ENCODE results near the gene TSPAN17.

The TSPAN17 gene

GRCh38 chr5:176642675-176643490 is 4.4 kb upstream of the TSPAN17 start:
- DNase-seq (ENCODE audit: low read depth) = no peak

DNA sequence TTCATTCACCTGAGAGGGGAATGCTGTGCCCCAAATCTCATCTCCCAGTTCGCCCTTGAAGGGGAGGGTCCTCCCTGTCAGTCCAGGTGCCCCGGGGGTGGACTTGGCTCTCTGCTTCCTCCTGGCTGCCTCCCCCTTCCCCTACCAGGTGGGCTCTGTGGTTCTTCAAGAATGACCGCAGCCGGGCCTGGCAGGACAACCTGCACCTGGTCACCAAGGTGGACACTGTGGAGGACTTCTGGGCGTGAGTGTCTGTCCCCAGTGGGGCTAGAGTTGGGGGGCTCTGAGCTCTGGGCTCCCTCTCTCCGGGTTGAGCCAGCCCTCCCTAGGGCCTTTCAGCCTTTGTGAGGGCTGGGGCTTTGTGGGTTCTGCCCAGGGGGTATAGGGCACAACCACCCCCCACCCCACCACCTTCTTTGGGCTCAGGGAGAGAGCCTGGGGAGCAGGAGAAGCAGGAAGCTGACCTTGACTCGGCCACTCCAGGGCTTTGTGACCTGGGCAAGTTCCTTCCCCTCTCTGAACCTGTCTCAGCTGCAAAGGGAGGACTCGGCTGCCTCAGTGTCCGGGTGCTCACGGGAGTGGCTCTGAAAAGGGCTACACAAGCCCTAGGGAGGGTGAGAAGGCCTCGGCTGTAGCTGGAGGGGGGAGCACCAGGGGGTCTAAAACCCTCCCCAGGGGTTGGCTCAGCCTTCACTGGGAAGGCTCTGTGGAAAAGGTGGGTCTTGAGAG is 3.6 kb upstream of the TSPAN17 start:
- no peak for DNase-seq (ENCODE audit: low read depth)

- DNase-seq (ENCODE audit: low read depth) = no peak
Measured at GRCh38 chr5:176644294-176644693, 3.0 kb upstream of the TSPAN17 start.

GRCh38 chr5:176644878-176645670 is 2.2 kb upstream of the TSPAN17 start:
- DNase-seq (ENCODE audit: low read depth) = no peak

DNA sequence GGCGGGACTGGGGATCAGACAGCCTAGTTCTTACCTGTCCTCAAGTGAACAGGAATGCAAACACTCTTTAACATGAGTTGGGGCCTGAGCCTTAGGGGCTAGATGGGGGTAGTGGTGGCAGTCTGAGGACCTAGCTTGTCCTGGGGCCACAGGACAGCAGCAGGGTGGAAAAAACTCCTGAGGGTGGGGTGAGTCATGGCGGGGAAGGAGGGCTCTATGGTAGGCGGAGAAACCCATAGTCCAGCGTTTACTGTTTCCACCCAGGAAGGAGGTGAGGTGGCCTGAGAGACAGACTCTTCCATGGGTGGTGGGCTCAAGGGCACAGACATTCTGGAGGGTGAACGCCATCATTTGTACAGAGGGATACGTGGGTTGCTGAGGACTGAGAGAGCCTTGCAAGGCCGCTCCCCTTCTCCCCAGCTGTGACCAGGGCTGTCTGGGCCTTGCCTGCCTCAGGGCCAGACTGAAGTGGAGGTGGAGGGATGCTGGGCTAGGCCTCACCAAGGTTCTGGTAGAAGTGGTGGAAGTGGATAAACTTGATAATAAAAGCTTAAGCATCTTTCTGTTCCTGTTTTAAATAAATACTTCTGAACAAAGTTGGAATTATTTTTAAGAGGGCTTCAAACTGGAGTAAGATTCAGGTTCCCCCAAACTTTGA is 1.1 kb upstream of the TSPAN17 start:
- no peak for DNase-seq (ENCODE audit: low read depth)

GRCh38 chr5:176646707-176647029 is 616 bp upstream of the TSPAN17 start:
- no peak for DNase-seq (ENCODE audit: low read depth)

DNA sequence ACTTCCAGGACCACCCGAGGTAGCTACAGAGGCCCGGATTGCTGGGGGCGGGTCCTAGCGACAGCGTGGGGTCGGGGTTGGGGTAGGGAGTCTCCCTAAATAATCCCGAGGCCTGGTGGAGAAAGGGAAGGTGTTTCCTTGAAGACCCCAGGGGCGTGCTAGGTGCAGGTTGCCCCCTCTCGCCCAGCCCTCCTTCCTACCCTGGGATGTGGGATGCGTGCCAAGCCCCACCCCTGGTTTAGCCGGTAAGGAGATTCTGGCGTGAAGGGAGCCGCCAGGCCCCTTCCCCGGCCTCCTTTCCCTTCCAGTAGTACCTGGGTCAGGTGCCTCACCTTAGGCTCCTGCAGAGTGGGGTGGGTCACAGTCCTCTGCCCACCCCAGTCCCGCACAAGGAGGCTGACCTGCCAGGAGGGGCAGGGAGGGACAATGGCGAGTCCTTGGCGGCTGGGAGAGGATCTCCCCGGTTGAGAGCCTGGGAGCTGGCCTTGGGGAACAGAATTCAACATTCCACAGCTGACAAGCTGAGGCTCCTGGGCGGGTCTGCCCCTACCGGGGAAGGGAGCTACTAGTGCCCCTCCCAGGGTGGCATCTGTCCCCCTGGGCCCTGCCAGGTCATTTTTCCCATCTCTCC is 674 bp downstream of the TSPAN17 start:
- no peak for DNase-seq (ENCODE audit: low read depth)

DNA sequence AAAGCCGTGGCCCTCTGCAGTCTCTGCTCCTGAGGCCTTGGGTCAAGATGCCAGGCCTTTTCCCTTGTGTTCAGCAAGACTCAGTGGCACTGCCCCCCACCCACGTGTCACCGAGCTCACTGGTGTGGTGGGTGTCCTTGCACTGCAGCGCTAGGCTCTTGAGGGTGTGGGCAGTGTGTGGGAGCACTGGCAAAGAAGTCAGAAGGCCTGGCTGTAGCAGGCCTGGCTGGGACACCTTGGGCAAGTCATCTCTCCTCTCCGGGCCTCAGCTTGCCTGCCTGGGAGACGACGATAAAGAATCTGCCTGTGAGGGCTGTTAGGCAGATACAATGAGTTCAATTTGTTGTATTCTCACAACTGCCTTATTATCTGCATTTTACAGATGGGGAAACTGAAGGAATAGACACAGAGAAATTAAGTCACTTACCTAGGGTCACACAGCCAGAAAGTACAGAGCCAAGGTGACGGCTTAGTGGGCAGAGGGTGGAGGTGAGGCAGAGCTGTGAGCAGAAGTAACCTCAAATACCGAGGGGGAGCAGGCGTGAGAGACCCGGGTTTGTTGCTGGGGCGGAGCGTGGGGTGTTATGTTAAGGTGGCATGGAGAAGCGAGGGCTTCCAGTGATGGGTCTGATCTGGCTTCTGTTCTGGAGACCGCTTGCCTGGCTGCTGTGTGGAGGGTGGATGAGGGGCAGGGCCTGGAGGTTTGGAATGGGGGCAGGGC is 1.4 kb downstream of the TSPAN17 start:
- no peak for DNase-seq (ENCODE audit: low read depth)

DNA sequence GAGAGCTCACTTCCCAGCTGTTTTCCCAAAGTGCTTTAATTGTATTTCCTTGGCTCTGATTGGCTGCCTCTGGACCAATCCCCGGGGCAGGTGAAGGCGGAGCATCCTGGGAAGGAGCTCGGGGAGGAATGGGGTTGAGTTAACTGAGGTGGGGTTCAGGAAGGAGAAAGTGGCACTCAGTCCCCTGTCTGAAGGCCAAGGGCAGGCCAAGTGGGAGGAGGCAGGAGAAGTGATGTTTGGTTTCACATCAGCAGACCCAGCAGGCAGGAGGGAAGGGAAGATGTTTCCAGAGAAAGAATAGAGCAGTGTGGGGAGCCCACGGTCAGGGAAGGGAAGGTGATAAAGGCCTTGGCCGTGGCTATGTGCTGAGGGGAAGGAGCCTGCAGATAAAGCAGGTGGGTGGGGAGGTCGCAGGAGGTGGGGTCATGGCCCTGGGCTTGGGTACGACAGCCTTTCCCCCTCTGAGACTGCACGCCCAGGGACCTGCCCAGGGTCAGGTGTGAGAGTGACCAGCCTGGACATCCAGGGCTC is 3.1 kb downstream of the TSPAN17 start:
- no peak for DNase-seq (ENCODE audit: low read depth)

GRCh38 chr5:176651472-176651980 is 4.2 kb downstream of the TSPAN17 start:
- DNase-seq (ENCODE audit: low read depth) = no peak

DNA sequence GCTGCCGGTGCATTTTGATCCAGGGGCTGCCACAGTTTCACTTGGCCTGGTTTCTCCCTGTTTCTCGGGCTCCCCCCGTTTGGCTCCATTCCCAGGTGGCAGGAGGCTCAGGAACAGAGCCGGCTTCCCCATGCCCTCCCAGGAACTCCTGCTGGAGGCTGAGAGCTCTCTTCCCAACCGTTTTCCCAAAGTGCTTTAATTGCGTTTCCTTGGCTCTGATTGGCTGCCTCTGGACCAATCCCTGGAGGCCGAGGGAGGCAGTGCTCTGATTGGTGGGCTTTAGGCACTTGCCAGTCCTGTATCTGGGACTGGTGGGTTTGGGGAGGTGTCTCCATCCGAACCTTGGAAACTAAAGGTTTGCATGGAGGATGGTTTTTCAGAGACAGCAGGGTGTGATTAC is 4.9 kb downstream of the TSPAN17 start:
- no peak for DNase-seq (ENCODE audit: low read depth)

DNA sequence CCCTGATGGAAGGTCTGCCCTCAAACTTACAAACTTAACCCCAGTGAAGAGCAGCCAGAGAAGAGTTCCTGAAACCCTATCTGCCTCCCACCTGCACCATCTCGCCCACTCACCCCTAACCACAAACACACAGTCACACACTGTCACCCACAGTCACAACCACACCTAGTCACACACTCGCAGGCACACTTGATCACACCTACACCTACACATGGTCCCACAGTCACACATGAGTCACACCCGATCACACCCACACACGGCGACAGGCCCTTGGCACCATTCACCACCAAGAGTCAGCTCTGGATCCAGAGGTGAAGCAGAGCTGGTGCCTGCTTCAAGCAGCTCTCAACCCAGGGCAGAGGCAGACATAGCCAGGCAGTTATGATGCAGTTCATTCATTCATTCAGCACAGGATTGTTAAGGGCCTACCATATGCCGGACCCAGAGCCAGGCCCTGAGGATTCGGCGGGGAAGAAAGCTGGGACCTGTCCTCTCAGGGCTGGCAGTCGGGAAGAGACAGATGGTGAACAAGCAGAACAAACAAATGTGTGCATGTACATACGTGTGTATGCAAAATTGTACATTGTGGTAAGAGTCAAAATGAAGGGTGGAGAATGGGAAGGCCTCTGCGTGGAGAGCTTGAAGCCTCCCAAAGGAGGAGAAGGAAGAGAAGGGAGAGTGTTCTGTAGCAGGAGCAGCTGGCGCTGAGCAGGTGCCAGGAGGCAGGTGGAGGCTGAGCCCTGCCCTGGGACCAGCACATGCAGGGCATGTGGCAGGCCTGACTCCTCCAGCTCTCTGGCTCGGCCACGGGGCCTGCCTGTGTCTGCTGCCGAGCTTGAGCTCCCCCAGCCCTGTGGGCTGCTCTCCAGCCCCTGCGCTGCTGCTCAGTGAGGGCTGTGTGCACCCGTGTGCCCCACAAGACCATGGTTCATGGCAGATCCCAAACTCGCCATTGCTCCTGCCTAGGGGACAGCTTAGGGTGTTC is 6.4 kb downstream of the TSPAN17 start:
- DNase-seq (ENCODE audit: low read depth) = peak; percentile 92

DNA sequence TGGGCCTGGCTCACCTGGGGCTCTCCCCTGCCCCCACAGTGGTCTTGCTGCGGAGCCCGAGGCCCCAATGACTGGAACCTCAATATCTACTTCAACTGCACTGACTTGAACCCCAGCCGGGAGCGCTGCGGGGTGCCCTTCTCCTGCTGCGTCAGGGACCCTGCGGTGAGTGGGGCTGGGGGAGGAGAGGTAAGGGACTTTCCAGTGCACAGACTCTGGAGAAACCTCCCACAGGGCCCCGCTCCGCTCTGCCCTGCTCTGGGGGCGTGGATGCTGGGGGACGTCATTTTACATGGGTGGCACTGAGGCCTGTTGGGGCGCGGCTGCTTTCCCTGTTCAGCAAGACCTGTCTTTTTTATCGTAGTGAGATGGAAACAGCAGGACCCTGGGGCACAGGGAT is 7.6 kb downstream of the TSPAN17 start:
- no peak for DNase-seq (ENCODE audit: low read depth)

DNA sequence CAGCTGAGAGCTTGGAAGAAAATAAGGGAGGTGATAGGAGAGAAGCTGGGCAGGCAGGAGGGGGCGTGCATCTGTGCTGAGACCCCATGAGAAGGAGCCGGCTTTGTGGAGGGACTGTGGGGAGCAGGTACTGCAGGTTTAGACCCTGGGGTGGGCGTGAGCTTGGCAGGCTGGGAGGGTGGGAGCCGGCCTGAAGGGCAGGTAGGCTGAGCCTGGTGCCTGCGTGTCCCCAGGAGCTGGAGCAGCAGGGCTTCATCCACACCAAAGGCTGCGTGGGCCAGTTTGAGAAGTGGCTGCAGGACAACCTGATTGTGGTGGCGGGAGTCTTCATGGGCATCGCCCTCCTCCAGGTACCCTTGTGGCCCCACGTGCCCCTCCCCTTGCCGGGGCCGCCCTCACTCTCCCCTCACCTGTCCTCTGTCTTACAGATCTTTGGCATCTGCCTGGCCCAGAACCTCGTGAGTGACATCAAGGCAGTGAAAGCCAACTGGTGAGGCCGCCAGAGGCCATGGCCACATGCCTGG is 9.2 kb downstream of the TSPAN17 start:
- no peak for DNase-seq (ENCODE audit: low read depth)

- DNase-seq (ENCODE audit: low read depth) = peak; percentile 52
Measured at GRCh38 chr5:176658007-176658599, 10.8 kb downstream of the TSPAN17 start.

GRCh38 chr5:176658817-176659511 is 11.7 kb downstream of the TSPAN17 start:
- no peak for DNase-seq (ENCODE audit: low read depth)

- DNase-seq (ENCODE audit: low read depth) = no peak
Measured at GRCh38 chr5:176659512-176659839, 12.2 kb downstream of the TSPAN17 start.

DNA sequence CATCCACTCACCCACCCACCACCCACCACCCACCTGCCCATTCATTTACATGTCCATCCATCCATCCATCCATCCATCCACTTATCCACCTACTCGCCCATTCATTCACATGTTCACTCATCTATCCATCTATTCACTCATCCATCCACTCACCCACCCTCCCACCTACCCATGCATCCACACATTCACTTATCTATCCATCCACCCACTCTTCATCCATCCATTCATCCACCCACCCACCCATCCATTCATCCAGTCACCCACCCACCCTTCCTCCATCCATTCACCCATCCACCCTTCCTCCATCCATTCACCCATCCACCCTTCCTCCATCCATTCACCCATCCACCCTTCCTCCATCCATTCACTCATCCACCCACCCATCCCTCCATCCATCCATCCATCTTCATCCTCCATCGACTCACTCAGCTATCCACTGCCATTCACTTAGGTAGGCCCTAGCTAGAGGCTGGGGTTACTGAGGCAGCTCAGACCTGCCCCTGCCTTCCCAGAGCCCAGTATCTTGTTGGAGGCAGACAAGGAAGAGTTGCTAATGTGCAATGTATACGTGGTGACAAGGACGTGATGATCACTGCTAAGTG is 12.7 kb downstream of the TSPAN17 start:
- no peak for DNase-seq (ENCODE audit: low read depth)

Data from stimulated activated CD4-positive, alpha-beta T cell treated with anti-CD3 and anti-CD28 coated beads, Interleukin-2, amount 100 ng/mL, for 4 hours (primary cell).